ENCODE measurements around the gene POLR2E. TPM values are rescaled to one million over a fixed set of nuclear protein-coding genes. Genes with fewer than 3 reads are reported as not detected.

POLR2E gene
- total and polyA plus RNA-seq, 2 donors from 2014 or later, result 158 to 189 TPM

GRCh38 chr19:1097810-1098176 is 2.6 kb upstream of the POLR2E start:
- FAIRE-seq (no peak), DNase-seq (no peak)
- Histone ChIP-seq H3K27ac (ENCODE audit: low read depth in 2 of 2, low read length in 2 of 2) (peak overlapping the region; percentile 40 to 85), H3K4me1 (ENCODE audit: control insufficient read depth in 2 of 3, insufficient read depth in 2 of 3, low read depth in 1 of 3, low read length in 3 of 3) (peaks cover 0 to 41% (median 21%) of the 10 kb centered on the region in 3 donors), H3K4me3 (ENCODE audit: low read length in 3 of 3) (no peak overlapping the region), H3K9me3 (ENCODE audit: control insufficient read depth in 2 of 3, insufficient read depth in 1 of 3, low read length in 3 of 3) (no peaks in the 10 kb centered on the region), H3K27me3 (ENCODE audit: control insufficient read depth, insufficient read depth, low read length) (no peaks in the 10 kb centered on the region), H3K9ac (ENCODE audit: low read length in 3 of 3) (no peak overlapping the region), H3K36me3 (ENCODE audit: control insufficient read depth in 2 of 3, insufficient read depth in 3 of 3, low read length in 3 of 3) (no peaks in the 10 kb centered on the region)
- intact Hi-C loops (cut with DNase I), result no loop called here
- no peak for TF ChIP-seq CTCF (IDR thresholded peaks at IDR 0.05; ENCODE audit: borderline replicate concordance, extremely low read depth, insufficient read depth)

- Histone ChIP-seq H3K9me3 (ENCODE audit: control insufficient read depth in 2 of 3, insufficient read depth in 1 of 3, low read length in 3 of 3) (no peaks in the 10 kb centered on the region), H3K9ac (ENCODE audit: low read length in 3 of 3) (peak overlapping the region; percentile 42 to 84 (median 65)), H3K27ac (ENCODE audit: low read depth in 2 of 2, low read length in 2 of 2) (no peak overlapping the region), H3K4me1 (ENCODE audit: control insufficient read depth in 2 of 3, insufficient read depth in 2 of 3, low read depth in 1 of 3, low read length in 3 of 3) (peaks cover 0 to 27% (median 6%) of the 10 kb centered on the region in 3 donors), H3K36me3 (ENCODE audit: control insufficient read depth in 2 of 3, insufficient read depth in 3 of 3, low read length in 3 of 3) (peaks cover 0 to 6% (median 0%) of the 10 kb centered on the region in 3 donors), H3K27me3 (ENCODE audit: control insufficient read depth, insufficient read depth, low read length) (no peaks in the 10 kb centered on the region), H3K4me3 (ENCODE audit: low read length in 3 of 3) (peak overlapping the region; percentile 65 to 88 (median 86))
- TF ChIP-seq CTCF (IDR thresholded peaks at IDR 0.05; ENCODE audit: borderline replicate concordance, extremely low read depth, insufficient read depth), result no peak
- intact Hi-C loops (cut with DNase I), result no loop called here
- no peak for FAIRE-seq
- no peak for DNase-seq
These were observed 559 bp downstream of the POLR2E start for GRCh38 chr19:1094655-1094977.

GRCh38 chr19:1093811-1094553 is 1.2 kb downstream of the POLR2E start:
- peaks cover 0 to 6% (median 0%) of the 10 kb centered on the region in 3 donors for H3K36me3 ChIP-seq (ENCODE audit: control insufficient read depth in 2 of 3, insufficient read depth in 3 of 3, low read length in 3 of 3)
- FAIRE-seq (no peak), DNase-seq (no peak)
- H3K4me3 ChIP-seq (ENCODE audit: low read length in 3 of 3), result peak overlapping the region; percentile 65 to 88 (median 86)
- H3K9me3 ChIP-seq (ENCODE audit: control insufficient read depth in 2 of 3, insufficient read depth in 1 of 3, low read length in 3 of 3), result no peaks in the 10 kb centered on the region
- TF ChIP-seq CTCF (IDR thresholded peaks at IDR 0.05; ENCODE audit: borderline replicate concordance, extremely low read depth, insufficient read depth), result no peak
- peaks cover 0 to 22% (median 5%) of the 10 kb centered on the region in 3 donors for H3K4me1 ChIP-seq (ENCODE audit: control insufficient read depth in 2 of 3, insufficient read depth in 2 of 3, low read depth in 1 of 3, low read length in 3 of 3)
- no peaks in the 10 kb centered on the region for H3K27me3 ChIP-seq (ENCODE audit: control insufficient read depth, insufficient read depth, low read length)
- intact Hi-C loops (cut with DNase I), result no loop called here
- H3K27ac ChIP-seq (ENCODE audit: low read depth in 2 of 2, low read length in 2 of 2), result no peak overlapping the region
- peak overlapping the region in 2 of 3 donors; percentile 1 to 84 for H3K9ac ChIP-seq (ENCODE audit: low read length in 3 of 3)
